HG03558 (cell line): Measurements from ENCODE around the gene ARV1.
"Not testable (repeated sequence)": the region's sequence is repeated elsewhere in the genome, so short reads cannot be mapped to it uniquely, and the experiment has no call there.

ENCODE experiments used
- ATAC-seq: cut with Tn5 transposase; IDR thresholded peaks from one replicate; pipeline ENCODE4 v1.9.1; 2021; ENCODE audit warnings: moderate number of reproducible peaks; ENCODE audit not compliant: unreplicated experiment; ENCODE audit errors: extremely low read depth

Gene ARV1

GRCh38 chr1:231040019-231040799 lies 61.3 kb downstream of the ARV1 start, which contains the start of gene FAM89A:
Gene FAM89A, minus strand, starts transcription at chr1:231040254. Its CDS starts 43 bp downstream, at chr1:231040211.
- ATAC-seq = no peak

GRCh38 chr1:231040800-231041718 lies 62.2 kb downstream of the ARV1 start:
- ATAC-seq = no peak

GRCh38 chr1:231041719-231042261 lies 62.9 kb downstream of the ARV1 start:
- ATAC-seq = no peak

GRCh38 chr1:231044588-231044987 lies 65.7 kb downstream of the ARV1 start:
- ATAC-seq = no peak

GRCh38 chr1:231045286-231045685 lies 66.4 kb downstream of the ARV1 start:
- no peak for ATAC-seq

- ATAC-seq = not testable (repeated sequence)
These were observed 67.2 kb downstream of the ARV1 start for GRCh38 chr1:231045921-231046729.

- no peak for ATAC-seq
These were observed 68.0 kb downstream of the ARV1 start for GRCh38 chr1:231046730-231047395.

- not testable (repeated sequence) for ATAC-seq
These were observed 68.6 kb downstream of the ARV1 start for GRCh38 chr1:231047529-231047928.

- ATAC-seq = not testable (repeated sequence)
These were observed 69.5 kb downstream of the ARV1 start for GRCh38 chr1:231048419-231048818.

- no peak for ATAC-seq
These were observed 70.5 kb downstream of the ARV1 start for GRCh38 chr1:231049121-231049979.
